ENCODE results near the gene TNC.

The TNC gene

DNA sequence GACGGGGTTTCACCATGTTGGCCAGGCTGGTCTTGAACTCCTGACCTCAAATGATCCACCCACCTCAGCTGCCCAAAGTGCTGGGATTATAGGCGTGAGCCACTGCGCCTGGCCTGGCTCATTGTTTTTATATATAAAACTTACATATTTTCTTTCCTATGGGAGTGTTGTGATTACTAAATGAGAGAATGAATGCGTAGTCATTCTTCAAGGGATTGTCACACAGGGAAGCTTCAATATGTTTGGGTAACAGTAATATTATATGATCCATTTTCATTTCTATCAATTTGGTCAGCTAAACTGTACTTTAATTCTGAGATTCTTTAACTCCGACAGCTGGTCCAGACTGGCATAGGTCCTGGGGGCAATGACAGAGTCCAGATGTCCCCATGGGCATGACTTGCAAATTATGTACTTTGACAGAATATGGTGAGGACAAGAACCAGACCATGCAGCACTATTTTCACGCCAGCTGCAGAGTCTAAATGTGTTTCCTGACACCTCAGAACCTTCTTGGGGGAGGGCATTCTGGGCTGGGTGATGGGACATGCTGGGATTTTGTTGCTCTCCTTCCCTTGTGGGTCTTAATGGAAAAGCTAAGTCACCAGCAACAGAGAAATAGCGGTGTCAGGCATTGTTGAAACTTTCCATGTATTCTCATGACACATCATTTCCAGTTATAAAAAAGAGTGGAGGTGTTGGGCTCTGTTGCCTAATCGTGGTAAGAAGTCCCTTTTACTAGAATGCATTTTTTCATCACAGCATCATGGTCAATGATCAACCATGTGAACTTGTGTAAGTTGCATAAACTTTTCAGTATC lies 40.9 kb upstream of the TNC start:
- no peak for FAIRE-seq
- no peak for DNase-seq (ENCODE audit: insufficient read length, low spot score)
- TF ChIP-seq, protein P1, sequence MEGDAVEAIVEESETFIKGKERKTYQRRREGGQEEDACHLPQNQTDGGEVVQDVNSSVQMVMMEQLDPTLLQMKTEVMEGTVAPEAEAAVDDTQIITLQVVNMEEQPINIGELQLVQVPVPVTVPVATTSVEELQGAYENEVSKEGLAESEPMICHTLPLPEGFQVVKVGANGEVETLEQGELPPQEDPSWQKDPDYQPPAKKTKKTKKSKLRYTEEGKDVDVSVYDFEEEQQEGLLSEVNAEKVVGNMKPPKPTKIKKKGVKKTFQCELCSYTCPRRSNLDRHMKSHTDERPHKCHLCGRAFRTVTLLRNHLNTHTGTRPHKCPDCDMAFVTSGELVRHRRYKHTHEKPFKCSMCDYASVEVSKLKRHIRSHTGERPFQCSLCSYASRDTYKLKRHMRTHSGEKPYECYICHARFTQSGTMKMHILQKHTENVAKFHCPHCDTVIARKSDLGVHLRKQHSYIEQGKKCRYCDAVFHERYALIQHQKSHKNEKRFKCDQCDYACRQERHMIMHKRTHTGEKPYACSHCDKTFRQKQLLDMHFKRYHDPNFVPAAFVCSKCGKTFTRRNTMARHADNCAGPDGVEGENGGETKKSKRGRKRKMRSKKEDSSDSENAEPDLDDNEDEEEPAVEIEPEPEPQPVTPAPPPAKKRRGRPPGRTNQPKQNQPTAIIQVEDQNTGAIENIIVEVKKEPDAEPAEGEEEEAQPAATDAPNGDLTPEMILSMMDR (IDR thresholded peaks at IDR 0.05; ENCODE audit: insufficient read depth, missing control alignments), result no peak

DNA sequence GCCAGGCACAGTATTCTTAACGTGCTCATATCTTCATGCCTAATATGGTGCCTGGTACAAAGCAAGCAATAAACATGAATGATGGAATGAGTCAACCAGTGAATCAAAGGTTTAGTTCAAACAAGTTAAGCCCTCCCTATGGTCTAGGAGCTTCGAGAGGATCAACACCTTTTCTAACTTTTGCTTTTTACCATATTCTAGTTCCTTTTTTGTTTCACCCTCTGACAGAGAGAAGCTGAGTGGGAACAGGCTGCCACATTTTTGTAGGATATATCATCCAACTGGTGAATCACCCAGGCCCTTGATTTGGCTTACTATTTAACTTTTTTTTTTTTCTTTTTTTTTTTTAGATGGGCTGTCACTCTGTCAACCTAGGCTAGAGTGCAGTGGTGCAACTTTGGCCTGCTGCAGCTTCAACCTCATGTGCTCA lies 39.3 kb upstream of the TNC start:
- DNase-seq (ENCODE audit: insufficient read length, low spot score) (no peak), FAIRE-seq (no peak)
- TF ChIP-seq, protein P1 (IDR thresholded peaks at IDR 0.05; ENCODE audit: insufficient read depth, missing control alignments), result no peak

DNA sequence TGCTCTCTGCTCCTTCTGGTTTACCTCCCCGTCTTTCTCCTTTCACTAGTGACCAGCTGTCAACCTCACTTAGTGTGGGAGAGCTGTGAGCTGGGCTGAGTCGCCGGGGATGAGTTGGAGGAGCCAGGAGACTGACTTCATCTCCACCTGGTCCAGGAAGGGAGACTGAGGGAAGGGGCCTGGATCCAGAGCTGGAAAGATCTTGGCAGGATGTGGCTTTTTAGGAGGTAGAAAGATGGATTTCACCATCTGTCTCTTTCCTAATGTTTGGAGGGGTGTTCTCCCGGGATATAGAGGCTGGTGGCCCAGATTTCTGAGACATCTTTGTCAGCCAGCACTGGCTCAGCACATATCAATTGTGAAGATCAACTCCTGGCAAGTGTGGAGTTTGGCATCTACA lies 37.1 kb upstream of the TNC start:
- TF ChIP-seq, protein P1 (IDR thresholded peaks at IDR 0.05; ENCODE audit: insufficient read depth, missing control alignments), result no peak
- FAIRE-seq (no peak), DNase-seq (ENCODE audit: insufficient read length, low spot score) (no peak)

DNA sequence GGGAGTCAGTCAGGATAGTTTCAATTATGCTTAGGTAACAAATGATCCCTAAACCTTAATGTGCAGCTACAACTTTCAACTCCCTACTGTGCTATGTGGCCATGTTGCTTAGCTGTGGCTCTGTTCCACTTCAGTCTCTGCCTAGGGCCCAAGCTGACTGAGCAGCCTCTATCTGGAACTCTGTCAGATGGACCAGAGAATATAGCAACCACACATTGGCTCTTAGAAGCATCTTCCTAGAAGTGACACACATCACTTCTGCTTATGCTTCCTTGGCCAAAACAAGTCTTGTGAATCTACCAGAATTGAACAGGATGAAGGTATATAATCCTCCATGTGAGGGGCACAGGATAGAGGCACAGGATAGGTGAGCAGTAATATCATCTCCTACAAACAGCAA lies 36.7 kb upstream of the TNC start:
- FAIRE-seq, result no peak
- TF ChIP-seq, protein P1 (IDR thresholded peaks at IDR 0.05; ENCODE audit: insufficient read depth, missing control alignments), result no peak
- no peak for DNase-seq (ENCODE audit: insufficient read length, low spot score)

DNA sequence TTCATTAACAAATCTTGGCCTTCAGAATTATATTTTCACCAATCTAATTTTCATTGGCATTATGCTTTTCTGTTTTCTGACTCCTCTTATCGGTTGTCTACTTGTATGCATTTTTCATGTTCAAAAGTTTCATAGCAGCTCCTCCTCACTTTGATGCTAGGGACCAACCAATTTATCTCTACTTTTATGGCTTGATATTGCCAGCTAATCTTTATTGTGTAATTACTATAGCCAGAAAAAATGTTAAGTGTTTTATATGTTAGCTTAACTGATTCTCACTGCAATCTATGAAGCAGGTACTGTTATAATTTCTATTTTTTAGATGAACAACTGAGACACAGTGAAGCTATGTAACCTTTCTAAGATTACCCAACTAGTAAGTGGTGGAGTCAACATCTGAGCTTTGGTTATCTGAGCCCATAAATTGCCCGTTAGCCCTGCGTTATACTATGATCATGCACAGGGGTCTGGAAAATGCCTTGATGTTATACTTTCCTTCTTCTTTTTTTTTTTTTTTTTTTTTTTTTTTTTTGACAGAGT lies 34.4 kb upstream of the TNC start:
- DNase-seq (ENCODE audit: insufficient read length, low spot score) (no peak), FAIRE-seq (no peak)
- TF ChIP-seq, protein P1 (IDR thresholded peaks at IDR 0.05; ENCODE audit: insufficient read depth, missing control alignments), result no peak

DNA sequence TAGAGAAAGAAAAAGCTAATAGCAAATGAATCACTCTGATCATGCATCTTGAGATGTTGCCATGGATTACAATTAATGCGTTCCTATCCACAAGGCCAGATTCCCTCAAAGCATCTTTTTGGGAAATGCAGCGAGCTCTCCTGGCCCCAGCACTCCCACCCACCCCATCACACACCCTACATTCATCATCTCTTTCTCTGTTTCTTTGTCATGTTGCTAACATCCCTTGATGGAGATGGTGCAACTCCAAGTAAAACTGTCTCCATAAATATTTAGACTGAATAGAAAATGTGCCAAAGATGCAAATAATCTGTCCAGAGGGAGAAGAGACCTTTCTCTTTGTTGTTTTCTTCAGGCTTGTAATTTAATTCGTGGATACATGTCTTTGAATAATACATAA lies 30.8 kb upstream of the TNC start:
- TF ChIP-seq, protein P1 (IDR thresholded peaks at IDR 0.05; ENCODE audit: insufficient read depth, missing control alignments), result no peak
- FAIRE-seq (no peak), DNase-seq (ENCODE audit: insufficient read length, low spot score) (no peak)

DNA sequence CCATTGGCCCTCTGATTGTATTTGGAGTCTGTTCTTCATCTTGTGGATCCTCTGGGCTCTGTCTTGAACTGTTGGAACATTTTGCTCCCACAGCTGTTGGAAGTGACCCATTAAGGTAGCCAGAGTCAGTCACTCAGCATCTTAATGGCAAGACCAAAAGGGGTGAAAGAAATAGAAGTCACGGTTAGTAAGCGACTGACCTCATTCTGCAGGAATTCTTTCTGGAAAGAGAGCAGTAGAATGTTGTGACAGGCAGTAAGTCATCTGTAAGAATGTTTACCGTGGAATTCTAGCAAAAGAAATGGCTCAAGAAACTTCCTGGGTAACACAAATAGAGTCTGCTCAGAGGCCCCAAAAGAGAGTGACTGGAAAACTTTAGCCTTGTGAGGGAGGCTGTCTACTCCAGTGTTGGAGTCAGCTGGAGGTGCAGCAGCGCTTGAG lies 28.6 kb upstream of the TNC start:
- FAIRE-seq, result no peak
- no peak for DNase-seq (ENCODE audit: insufficient read length, low spot score)

More for the DNA sequence above, 28.6 kb upstream of the TNC start:
- TF ChIP-seq, protein P1 (IDR thresholded peaks at IDR 0.05; ENCODE audit: insufficient read depth, missing control alignments), result no peak
